22Rv1 (cell line): ENCODE measurements around the gene MAGT1.

Source experiments
- H3K27ac ChIP-seq: fragments of 450-650 bp; 2 replicates; pipeline ENCODE4 v1.5.1; 2017
- ZFX ChIP-seq: fragments of 450-650 bp; IDR thresholded peaks from 2 replicates; pipeline ENCODE4 v1.6.1; 2017; ENCODE audit warnings: antibody characterized with exemption, borderline replicate concordance
- TF ChIP-seq, protein P1 (sequence below): fragments of 450-650 bp; IDR thresholded peaks from 2 replicates; pipeline ENCODE4 v1.5.1; 2017; ENCODE audit warnings: mild to moderate bottlenecking

Gene MAGT1

DNA sequence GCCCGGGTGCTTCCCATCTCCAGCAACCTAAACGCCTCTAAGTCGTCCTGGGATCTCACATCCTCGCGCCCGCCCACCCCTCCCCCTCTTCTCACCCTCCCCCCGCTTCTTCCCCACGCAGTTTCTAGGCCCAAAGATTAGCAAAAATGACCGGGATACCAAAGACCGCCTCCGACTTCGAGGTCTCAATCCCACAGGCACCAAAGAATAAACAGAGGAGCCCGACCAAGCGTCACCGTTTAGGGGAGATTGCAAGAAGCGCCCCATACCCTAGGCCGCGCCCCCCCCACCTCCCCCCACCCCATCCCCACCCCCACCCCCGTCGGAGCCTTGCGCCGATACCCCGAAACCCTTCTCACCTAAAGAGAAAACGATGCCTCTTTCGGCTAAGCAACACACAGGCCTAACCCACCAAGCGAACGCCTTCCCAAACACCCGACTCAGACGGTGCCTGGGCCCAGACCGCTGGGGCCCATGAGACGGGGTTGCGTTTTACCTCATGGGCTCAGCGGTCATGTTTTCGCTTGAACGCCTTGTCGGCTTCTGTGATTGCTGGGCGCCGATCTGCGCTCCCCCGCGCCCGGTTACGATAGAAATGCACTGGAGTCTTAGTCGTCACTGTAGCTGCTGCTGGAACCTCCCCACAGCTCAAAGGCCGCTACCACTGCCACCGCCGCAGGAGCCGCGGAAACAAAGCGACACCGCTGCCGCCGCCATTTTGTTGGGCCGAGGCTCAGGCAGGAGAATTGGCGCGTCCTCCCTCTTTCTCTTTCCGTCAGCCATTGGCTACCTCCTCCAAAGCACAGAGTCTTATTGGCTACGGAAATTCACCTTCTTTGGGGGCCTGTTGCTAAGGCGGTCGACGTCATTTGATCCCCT is 109.5 kb downstream of the MAGT1 start, which contains the start of gene ATRX:
TSS of gene ATRX (minus strand) at position 731 of the 879 bp plus-strand sequence. CDS start at position 516, 215 bp downstream.
- no peak for TF ChIP-seq ZFX
- TF ChIP-seq, protein P1, sequence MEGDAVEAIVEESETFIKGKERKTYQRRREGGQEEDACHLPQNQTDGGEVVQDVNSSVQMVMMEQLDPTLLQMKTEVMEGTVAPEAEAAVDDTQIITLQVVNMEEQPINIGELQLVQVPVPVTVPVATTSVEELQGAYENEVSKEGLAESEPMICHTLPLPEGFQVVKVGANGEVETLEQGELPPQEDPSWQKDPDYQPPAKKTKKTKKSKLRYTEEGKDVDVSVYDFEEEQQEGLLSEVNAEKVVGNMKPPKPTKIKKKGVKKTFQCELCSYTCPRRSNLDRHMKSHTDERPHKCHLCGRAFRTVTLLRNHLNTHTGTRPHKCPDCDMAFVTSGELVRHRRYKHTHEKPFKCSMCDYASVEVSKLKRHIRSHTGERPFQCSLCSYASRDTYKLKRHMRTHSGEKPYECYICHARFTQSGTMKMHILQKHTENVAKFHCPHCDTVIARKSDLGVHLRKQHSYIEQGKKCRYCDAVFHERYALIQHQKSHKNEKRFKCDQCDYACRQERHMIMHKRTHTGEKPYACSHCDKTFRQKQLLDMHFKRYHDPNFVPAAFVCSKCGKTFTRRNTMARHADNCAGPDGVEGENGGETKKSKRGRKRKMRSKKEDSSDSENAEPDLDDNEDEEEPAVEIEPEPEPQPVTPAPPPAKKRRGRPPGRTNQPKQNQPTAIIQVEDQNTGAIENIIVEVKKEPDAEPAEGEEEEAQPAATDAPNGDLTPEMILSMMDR, result no peak
- H3K27ac ChIP-seq, result peak within 1 kb of the TSS; percentile 72

DNA sequence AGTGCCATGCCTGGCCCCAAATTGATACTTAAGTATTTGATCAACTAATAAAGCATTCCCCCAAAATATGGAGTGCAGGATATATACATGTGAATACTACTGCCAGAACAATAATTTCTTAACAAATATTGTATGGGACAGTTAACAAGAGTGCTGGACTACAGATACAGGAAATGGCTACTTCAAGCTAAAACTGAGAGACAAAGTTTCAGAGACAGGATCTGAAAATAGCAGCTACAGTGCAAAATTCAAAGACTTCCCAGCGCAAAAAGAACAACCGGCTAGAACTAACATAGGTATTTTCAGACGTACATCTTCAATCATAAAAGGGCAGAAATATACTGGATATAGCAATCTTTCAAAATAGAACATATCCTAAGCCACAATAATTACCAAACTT is 115.5 kb downstream of the MAGT1 start:
- TF ChIP-seq, protein P1, result no peak
- no peak for TF ChIP-seq ZFX
- no peak overlapping the region for H3K27ac ChIP-seq

DNA sequence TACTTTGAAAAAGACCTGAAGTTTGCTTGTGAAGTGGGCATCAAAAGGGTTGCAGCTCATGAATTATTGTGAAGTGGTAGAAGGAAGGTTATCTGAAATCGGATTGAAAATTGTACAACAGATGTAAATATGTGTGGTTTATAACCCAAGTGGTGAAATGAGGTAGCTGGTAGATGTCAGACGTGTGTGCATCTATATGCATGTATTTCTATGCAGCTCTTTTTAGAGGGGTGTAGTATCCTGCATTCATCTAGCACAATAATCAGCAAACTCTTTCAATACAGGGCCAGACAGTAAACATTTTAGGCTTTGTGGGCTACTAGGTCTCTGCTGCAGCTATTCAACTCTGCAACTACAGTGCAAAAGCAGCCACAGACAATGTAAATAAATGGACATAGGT is 118.6 kb downstream of the MAGT1 start:
- no peak for TF ChIP-seq ZFX
- TF ChIP-seq, protein P1, result no peak
- H3K27ac ChIP-seq, result no peak overlapping the region
